Measurements from ENCODE around the gene KLHL29. TPM values are rescaled to one million over a fixed set of nuclear protein-coding genes. Genes with fewer than 3 reads are reported as not detected.

KLHL29 gene
- total and polyA plus RNA-seq, 7 experiments from 2014 or later = 0.59 to 6.5 (median 5.6) TPM

DNA sequence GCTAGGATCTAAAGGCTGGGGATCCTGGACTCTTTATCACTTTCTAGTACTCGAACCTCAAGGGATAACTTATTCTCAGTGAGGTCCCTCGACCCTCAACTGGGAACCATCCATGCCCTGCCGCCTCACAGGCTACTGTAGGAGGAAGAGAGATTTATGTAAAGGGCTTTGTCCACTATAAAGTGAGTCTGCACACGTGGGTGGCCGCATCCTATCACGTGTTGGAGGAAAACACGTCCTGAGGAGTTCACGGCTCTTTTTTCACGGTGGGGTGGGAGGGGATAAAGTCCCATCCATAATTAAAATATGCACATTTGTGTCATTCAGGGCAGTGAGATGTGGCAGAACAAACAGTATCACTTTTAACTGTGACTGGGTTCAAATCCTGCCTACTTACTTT lies 176.6 kb downstream of the KLHL29 start:
- intact Hi-C loops (cut with micrococcal nuclease) = loop anchor here in 1 of 2 donors (10.0 kb wide), 1 partner anchor 1207 kb away; no protein-coding TSS in a partner anchor
- Mint-ChIP-seq H3K4me1 (peaks cover 0 to 3% (median 0%) of the 10 kb centered on the region in 7 donors), H3K4me3 (no peak overlapping the region), H3K27ac (no peak overlapping the region), H3K27me3 (no peaks in the 10 kb centered on the region), H3K36me3 (peaks cover 0 to 18% (median 0%) of the 10 kb centered on the region in 5 donors), H3K9me3 (no peaks in the 10 kb centered on the region)
- ATAC-seq = no peak
- H3K27ac ChIP-seq (ENCODE audit: low read depth, low read length) = no peak overlapping the region
- H3K9me3 ChIP-seq (ENCODE audit: control insufficient read depth in 2 of 3, low read length in 3 of 3) = no peaks in the 10 kb centered on the region
- no peaks in the 10 kb centered on the region for H3K27me3 ChIP-seq (ENCODE audit: control insufficient read depth in 2 of 2, insufficient read depth in 2 of 2, low read length in 2 of 2)
- H3K36me3 ChIP-seq (ENCODE audit: control insufficient read depth in 2 of 3, insufficient read depth in 3 of 3, low read length in 3 of 3) = peaks cover 0 to 4% (median 0%) of the 10 kb centered on the region in 3 experiments
- H3K4me1 ChIP-seq (ENCODE audit: control insufficient read depth in 2 of 2, insufficient read depth in 2 of 2, low read length in 2 of 2) = no peaks in the 10 kb centered on the region
- CTCF ChIA-PET = no interaction called here
- H3K4me3 ChIP-seq (ENCODE audit: low read length) = no peak overlapping the region
- POLR2A ChIA-PET = interaction anchor here (0.7 kb wide), 1 partner anchor 10 kb away, joined by 5 read pairs; no protein-coding TSS in a partner anchor
- no peak for DNase-seq

DNA sequence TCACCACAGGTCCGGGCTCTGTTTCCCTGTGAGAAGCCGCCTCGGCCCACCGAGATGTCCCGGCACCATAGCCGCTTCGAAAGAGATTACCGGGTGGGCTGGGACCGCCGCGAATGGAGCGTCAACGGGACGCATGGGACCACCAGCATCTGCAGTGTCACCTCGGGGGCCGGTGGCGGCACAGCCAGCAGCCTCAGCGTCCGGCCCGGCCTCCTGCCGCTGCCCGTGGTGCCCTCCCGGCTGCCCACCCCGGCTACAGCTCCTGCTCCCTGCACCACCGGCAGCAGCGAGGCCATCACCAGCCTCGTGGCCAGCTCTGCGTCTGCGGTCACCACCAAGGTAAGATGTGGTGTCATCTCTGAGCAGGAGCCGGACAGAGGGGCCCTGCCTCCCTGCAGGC lies 177.2 kb downstream of the KLHL29 start:
- ChIA-PET POLR2A (no interaction called here), CTCF (no interaction called here)
- DNase-seq = no peak
- Mint-ChIP-seq H3K27me3 (no peaks in the 10 kb centered on the region), H3K4me3 (no peak overlapping the region), H3K27ac (no peak overlapping the region), H3K36me3 (peaks cover 0 to 18% (median 0%) of the 10 kb centered on the region in 5 donors), H3K4me1 (peaks cover 0 to 3% (median 0%) of the 10 kb centered on the region in 7 donors), H3K9me3 (no peaks in the 10 kb centered on the region)
- Histone ChIP-seq H3K27ac (ENCODE audit: low read depth, low read length) (no peak overlapping the region), H3K4me1 (ENCODE audit: control insufficient read depth in 2 of 2, insufficient read depth in 2 of 2, low read length in 2 of 2) (no peaks in the 10 kb centered on the region), H3K9me3 (ENCODE audit: control insufficient read depth in 2 of 3, low read length in 3 of 3) (no peaks in the 10 kb centered on the region), H3K36me3 (ENCODE audit: control insufficient read depth in 2 of 3, insufficient read depth in 3 of 3, low read length in 3 of 3) (peaks cover 0 to 4% (median 0%) of the 10 kb centered on the region in 3 experiments), H3K4me3 (ENCODE audit: low read length) (no peak overlapping the region), H3K27me3 (ENCODE audit: control insufficient read depth in 2 of 2, insufficient read depth in 2 of 2, low read length in 2 of 2) (no peaks in the 10 kb centered on the region)
- intact Hi-C loops (cut with micrococcal nuclease) = loop anchor here in 1 of 2 donors (10.0 kb wide), 1 partner anchor 1207 kb away; no protein-coding TSS in a partner anchor
- ATAC-seq = no peak

DNA sequence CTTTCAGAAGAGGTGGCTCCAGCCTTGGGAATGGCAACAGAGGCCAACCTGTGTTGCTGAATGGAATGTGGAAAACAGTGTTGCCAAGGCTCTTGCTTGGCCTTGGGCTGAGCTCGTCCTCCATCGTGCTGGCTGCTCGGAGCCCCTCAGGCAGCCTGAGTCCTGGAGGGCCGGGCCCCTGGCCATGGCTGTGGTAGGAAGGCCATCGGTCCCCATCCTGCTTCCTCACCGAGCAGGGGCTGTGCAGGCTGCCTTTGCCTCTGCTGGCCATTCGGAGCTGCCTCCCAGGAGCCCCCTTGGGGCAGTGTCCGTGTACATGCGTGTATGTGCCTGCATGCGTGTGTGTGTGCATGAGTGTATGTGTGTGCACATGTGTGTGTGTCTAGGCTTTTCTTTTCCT lies 178.2 kb downstream of the KLHL29 start:
- DNase-seq = no peak

DNA sequence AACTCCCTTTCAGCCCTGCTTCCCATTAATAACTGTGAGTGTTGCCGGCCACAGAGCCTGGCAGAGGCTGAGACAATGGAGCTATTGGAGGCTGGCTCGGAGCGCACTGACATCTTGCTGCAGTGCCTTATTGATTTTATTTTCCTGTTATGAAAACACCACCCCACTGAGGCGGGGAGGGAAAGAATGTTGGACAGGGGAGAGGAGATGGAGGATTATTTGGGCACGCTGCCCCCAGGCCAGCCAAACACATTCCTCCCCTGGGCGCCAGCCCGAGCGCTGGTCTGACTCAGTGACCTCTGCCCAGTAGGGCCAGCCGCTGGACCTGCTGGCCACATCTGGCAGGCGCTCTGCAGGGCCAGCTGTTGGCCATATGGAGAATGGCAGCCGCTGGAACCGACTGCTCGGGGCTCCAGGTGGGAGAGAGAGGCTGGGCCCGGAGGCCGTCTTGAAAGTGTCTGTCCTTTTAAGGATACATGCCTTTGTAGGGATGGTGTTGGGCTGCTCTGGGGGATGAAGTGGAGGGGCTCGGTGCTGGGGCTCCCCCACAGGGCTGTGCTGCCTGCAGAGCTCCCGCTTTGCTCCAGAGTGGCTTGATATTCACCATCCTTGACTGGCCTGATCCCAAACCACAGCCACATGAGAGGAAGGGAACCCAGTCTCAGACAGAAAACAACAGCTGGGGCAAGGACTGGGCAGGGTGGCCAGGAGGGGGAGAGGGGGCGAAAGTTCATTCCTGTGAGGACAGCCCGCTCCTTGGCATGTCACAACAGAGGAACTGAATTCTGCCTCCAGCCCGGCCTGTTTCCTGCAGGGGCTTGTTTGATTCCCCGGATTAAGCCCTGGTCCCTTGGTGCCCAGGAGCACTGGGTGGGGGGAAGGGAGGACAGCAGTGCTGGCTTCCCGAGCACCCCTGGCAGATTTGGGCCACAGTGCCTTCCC lies 179.0 kb downstream of the KLHL29 start:
- DNase-seq (no peak), ATAC-seq (no peak)
- ChIA-PET POLR2A (no interaction called here), CTCF (no interaction called here)
- Mint-ChIP-seq H3K4me3 (no peak overlapping the region), H3K27me3 (no peaks in the 10 kb centered on the region), H3K9me3 (no peaks in the 10 kb centered on the region), H3K4me1 (peaks cover 0 to 3% (median 0%) of the 10 kb centered on the region in 7 donors), H3K27ac (no peak overlapping the region), H3K36me3 (peaks cover 0 to 28% (median 4%) of the 10 kb centered on the region in 5 donors)
- H3K9me3 ChIP-seq (ENCODE audit: control insufficient read depth in 2 of 3, low read length in 3 of 3) = no peaks in the 10 kb centered on the region
- no peaks in the 10 kb centered on the region for H3K4me1 ChIP-seq (ENCODE audit: control insufficient read depth in 2 of 2, insufficient read depth in 2 of 2, low read length in 2 of 2)
- peaks cover 0 to 4% (median 0%) of the 10 kb centered on the region in 3 experiments for H3K36me3 ChIP-seq (ENCODE audit: control insufficient read depth in 2 of 3, insufficient read depth in 3 of 3, low read length in 3 of 3)
- intact Hi-C loops (cut with micrococcal nuclease) = loop anchor here in 1 of 2 donors (10.0 kb wide), 1 partner anchor 1209 kb away; no protein-coding TSS in a partner anchor
- H3K27ac ChIP-seq (ENCODE audit: low read depth, low read length) = no peak overlapping the region
- H3K27me3 ChIP-seq (ENCODE audit: control insufficient read depth in 2 of 2, insufficient read depth in 2 of 2, low read length in 2 of 2) = no peaks in the 10 kb centered on the region
- H3K4me3 ChIP-seq (ENCODE audit: low read length) = no peak overlapping the region

More for the DNA sequence above, 178.2 kb downstream of the KLHL29 start:
- no peaks in the 10 kb centered on the region for H3K9me3 Mint-ChIP-seq
- no peak overlapping the region for H3K4me3 Mint-ChIP-seq
- intact Hi-C loops (cut with micrococcal nuclease) = loop anchor here in 1 of 2 donors (10.0 kb wide), 1 partner anchor 1208 kb away; no protein-coding TSS in a partner anchor
- no peak overlapping the region for H3K27ac Mint-ChIP-seq
- H3K4me1 Mint-ChIP-seq = peaks cover 0 to 3% (median 0%) of the 10 kb centered on the region in 7 donors
- peaks cover 0 to 25% (median 4%) of the 10 kb centered on the region in 5 donors for H3K36me3 Mint-ChIP-seq
- Histone ChIP-seq H3K27ac (ENCODE audit: low read depth, low read length) (no peak overlapping the region), H3K9me3 (ENCODE audit: control insufficient read depth in 2 of 3, low read length in 3 of 3) (no peaks in the 10 kb centered on the region), H3K4me3 (ENCODE audit: low read length) (no peak overlapping the region), H3K27me3 (ENCODE audit: control insufficient read depth in 2 of 2, insufficient read depth in 2 of 2, low read length in 2 of 2) (no peaks in the 10 kb centered on the region), H3K4me1 (ENCODE audit: control insufficient read depth in 2 of 2, insufficient read depth in 2 of 2, low read length in 2 of 2) (no peaks in the 10 kb centered on the region), H3K36me3 (ENCODE audit: control insufficient read depth in 2 of 3, insufficient read depth in 3 of 3, low read length in 3 of 3) (peaks cover 0 to 4% (median 0%) of the 10 kb centered on the region in 3 experiments)
- ATAC-seq = no peak
- H3K27me3 Mint-ChIP-seq = no peaks in the 10 kb centered on the region
- ChIA-PET CTCF (no interaction called here), POLR2A (no interaction called here)

DNA sequence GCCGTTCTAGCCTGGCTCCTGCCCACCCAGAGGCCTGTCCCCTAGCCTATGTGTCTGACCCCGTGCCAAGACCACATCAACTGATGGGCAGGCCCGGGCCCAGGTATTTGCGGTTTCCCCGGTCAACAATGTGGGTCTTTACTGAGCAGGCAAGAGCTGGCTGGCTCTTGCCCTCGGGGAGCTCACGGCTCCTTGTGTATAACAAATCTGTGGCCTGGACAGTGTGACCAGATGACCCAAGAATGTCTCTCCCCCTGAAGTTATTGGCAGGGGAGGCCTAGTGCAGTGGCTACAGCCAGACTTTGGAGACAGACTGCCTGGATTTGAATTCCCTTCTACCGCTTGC lies 179.6 kb downstream of the KLHL29 start:
- ChIA-PET POLR2A (no interaction called here), CTCF (no interaction called here)
- peak overlapping the region in 1 of 9 donors; percentile 56 for H3K27ac Mint-ChIP-seq
- Histone ChIP-seq H3K27ac (ENCODE audit: low read depth, low read length) (no peak overlapping the region), H3K4me1 (ENCODE audit: control insufficient read depth in 2 of 2, insufficient read depth in 2 of 2, low read length in 2 of 2) (no peaks in the 10 kb centered on the region), H3K36me3 (ENCODE audit: control insufficient read depth in 2 of 3, insufficient read depth in 3 of 3, low read length in 3 of 3) (peaks cover 0 to 4% (median 0%) of the 10 kb centered on the region in 3 experiments), H3K27me3 (ENCODE audit: control insufficient read depth in 2 of 2, insufficient read depth in 2 of 2, low read length in 2 of 2) (no peaks in the 10 kb centered on the region), H3K9me3 (ENCODE audit: control insufficient read depth in 2 of 3, low read length in 3 of 3) (no peaks in the 10 kb centered on the region), H3K4me3 (ENCODE audit: low read length) (no peak overlapping the region)
- H3K4me1 Mint-ChIP-seq = peaks cover 0 to 3% (median 0%) of the 10 kb centered on the region in 7 donors
- H3K36me3 Mint-ChIP-seq = peaks cover 0 to 28% (median 4%) of the 10 kb centered on the region in 5 donors
- no peaks in the 10 kb centered on the region for H3K9me3 Mint-ChIP-seq
- ATAC-seq = no peak
- DNase-seq = no peak
- no peaks in the 10 kb centered on the region for H3K27me3 Mint-ChIP-seq
- intact Hi-C loops (cut with micrococcal nuclease) = loop anchor here in 1 of 2 donors (10.0 kb wide), 1 partner anchor 1210 kb away; no protein-coding TSS in a partner anchor
- H3K4me3 Mint-ChIP-seq = no peak overlapping the region

DNA sequence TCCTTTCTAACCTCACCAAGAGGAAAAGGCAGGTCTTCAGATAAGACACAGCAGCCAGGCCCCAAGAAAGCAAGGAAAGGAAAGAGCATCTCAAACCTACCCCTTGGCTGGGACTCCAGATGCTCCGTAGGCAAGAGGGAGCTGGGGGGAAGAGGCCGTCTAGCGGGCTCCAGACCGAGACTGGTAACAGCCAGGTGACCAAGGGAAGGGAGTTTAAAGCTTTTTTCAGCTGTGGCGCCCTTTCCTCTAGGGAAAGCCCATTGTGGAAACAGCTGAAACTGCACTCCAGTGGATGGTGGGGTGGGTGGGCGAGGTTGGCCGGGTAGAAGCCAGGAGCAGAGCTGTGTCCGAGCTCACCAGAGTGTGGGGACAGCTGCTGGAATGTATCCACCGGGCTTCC lies 180.4 kb downstream of the KLHL29 start:
- DNase-seq (no peak), ATAC-seq (no peak)
- Histone ChIP-seq H3K9me3 (ENCODE audit: control insufficient read depth in 2 of 3, low read length in 3 of 3) (no peaks in the 10 kb centered on the region), H3K27me3 (ENCODE audit: control insufficient read depth in 2 of 2, insufficient read depth in 2 of 2, low read length in 2 of 2) (no peaks in the 10 kb centered on the region), H3K4me1 (ENCODE audit: control insufficient read depth in 2 of 2, insufficient read depth in 2 of 2, low read length in 2 of 2) (no peaks in the 10 kb centered on the region), H3K4me3 (ENCODE audit: low read length) (no peak overlapping the region), H3K36me3 (ENCODE audit: control insufficient read depth in 2 of 3, insufficient read depth in 3 of 3, low read length in 3 of 3) (peaks cover 0 to 4% (median 0%) of the 10 kb centered on the region in 3 experiments), H3K27ac (ENCODE audit: low read depth, low read length) (no peak overlapping the region)
- ChIA-PET POLR2A (no interaction called here), CTCF (no interaction called here)
- Mint-ChIP-seq H3K36me3 (peaks cover 0 to 28% (median 4%) of the 10 kb centered on the region in 5 donors), H3K9me3 (no peaks in the 10 kb centered on the region), H3K27ac (no peak overlapping the region), H3K27me3 (no peaks in the 10 kb centered on the region), H3K4me1 (peaks cover 0 to 3% (median 0%) of the 10 kb centered on the region in 7 donors), H3K4me3 (no peak overlapping the region)
- intact Hi-C loops (cut with micrococcal nuclease) = loop anchor here in 1 of 2 donors (10.0 kb wide), 1 partner anchor 1211 kb away; no protein-coding TSS in a partner anchor

Data from naive thymus-derived CD4-positive, alpha-beta T cell (primary cell).